Testis (tissue), 2 donors: ENCODE measurements around the gene COBL.

Experiments used
- POLR2A ChIP-seq: fragments of 450-650 bp; IDR thresholded peaks from one replicate; pipeline ENCODE4 v1.6.1; 2017; ENCODE audit warnings: antibody characterized with exemption, mild to moderate bottlenecking, moderate library complexity
- TF ChIP-seq, protein P1 (sequence below), 3 experiments: fragments of 450-650 bp in 2 of 3; fragments of 200-600 bp in 1 of 3; sonication (generic) in 1 of 3; IDR thresholded peaks; one replicate each; pipeline ENCODE4 v1.5.1; 2016 to 2019; ENCODE audit warnings: antibody characterized with exemption in 3 of 3, mild to moderate bottlenecking in 2 of 3, moderate library complexity in 1 of 3

DNA sequence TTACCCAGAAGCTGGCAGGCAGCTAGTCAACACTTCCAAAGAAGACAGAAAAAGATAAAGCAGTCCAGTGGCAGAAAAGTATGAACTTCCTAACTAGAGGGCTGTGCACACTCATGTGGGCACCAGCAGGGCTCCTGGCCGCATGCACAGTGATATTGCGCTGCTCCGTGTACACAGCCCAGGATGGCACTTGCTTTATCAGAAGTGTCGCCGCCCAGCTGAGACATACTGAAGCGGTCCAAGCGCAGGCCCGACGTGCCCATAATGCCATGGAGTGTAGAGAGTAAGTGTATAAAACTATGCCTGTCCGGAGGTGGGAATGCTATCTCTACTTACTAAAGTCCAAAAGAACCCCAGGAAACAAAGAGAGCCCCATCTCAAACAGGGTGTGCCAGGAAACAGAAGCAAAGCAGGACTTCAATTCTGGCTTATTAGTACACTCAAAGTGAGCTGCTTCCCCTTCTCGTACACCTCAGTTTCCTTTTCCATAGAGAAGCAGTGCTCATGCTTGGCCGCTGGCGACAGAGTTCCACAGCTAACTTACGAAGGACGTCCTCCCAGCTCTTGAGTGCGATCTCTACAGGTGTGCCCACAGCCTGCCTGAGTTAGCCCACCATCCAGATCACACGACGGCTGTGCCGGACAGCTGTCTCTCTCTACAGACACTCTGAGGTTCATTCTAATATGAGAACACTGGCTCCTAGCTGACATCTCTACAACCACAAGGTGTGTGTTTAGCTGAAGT, 234.3 kb downstream of the COBL start:
- TF ChIP-seq, protein P1, sequence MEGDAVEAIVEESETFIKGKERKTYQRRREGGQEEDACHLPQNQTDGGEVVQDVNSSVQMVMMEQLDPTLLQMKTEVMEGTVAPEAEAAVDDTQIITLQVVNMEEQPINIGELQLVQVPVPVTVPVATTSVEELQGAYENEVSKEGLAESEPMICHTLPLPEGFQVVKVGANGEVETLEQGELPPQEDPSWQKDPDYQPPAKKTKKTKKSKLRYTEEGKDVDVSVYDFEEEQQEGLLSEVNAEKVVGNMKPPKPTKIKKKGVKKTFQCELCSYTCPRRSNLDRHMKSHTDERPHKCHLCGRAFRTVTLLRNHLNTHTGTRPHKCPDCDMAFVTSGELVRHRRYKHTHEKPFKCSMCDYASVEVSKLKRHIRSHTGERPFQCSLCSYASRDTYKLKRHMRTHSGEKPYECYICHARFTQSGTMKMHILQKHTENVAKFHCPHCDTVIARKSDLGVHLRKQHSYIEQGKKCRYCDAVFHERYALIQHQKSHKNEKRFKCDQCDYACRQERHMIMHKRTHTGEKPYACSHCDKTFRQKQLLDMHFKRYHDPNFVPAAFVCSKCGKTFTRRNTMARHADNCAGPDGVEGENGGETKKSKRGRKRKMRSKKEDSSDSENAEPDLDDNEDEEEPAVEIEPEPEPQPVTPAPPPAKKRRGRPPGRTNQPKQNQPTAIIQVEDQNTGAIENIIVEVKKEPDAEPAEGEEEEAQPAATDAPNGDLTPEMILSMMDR (IDR thresholded peaks at IDR 0.05), result no peak
- no peak for TF ChIP-seq POLR2A
